Hepatocyte (in vitro differentiated cells): ENCODE measurements around the gene AIFM1. TPM values are rescaled to one million over a fixed set of nuclear protein-coding genes. Genes with fewer than 3 reads are reported as not detected.

ENCODE experiments used
- DNase-seq: peaks from one replicate; pipeline ENCODE4 v3.0.0-alpha.2; 2016; ENCODE audit warnings: low spot score
- H2AFZ ChIP-seq: fragments of 200-600 bp; sonication (generic); 2 replicates; pipeline ENCODE4 v1.6.0; 2016; ENCODE audit warnings: antibody characterized with exemption, mild to moderate bottlenecking
- H3K27ac ChIP-seq: fragments of 200-600 bp; sonication (generic); 2 replicates; pipeline ENCODE4 v1.5.1; 2016; ENCODE audit warnings: mild to moderate bottlenecking
- H3K27me3 ChIP-seq: fragments of 200-600 bp; sonication (generic); 2 replicates; pipeline ENCODE4 v1.6.1; 2016
- H3K36me3 ChIP-seq: fragments of 200-600 bp; sonication (generic); replicated peaks from 2 replicates; pipeline ENCODE4 v1.5.1; 2016; ENCODE audit warnings: low read depth; ENCODE audit not compliant: insufficient read depth
- H3K4me1 ChIP-seq: fragments of 200-600 bp; sonication (generic); 2 replicates; pipeline ENCODE4 v1.5.1; 2016; ENCODE audit warnings: mild to moderate bottlenecking, moderate library complexity; ENCODE audit not compliant: insufficient read depth
- H3K4me2 ChIP-seq: fragments of 200-600 bp; sonication (generic); 2 replicates; pipeline ENCODE4 v1.6.0; 2016
- H3K4me3 ChIP-seq: fragments of 200-600 bp; sonication (generic); 2 replicates; pipeline ENCODE4 v1.5.1; 2016; ENCODE audit warnings: mild to moderate bottlenecking
- H3K79me2 ChIP-seq: fragments of 200-600 bp; sonication (generic); 2 replicates; pipeline ENCODE4 v1.6.0; 2017; ENCODE audit warnings: mild to moderate bottlenecking
- H3K9me2 ChIP-seq: fragments of 200-600 bp; sonication (generic); replicated peaks from 2 replicates; pipeline ENCODE4 v1.6.0; 2017; ENCODE audit warnings: mild to moderate bottlenecking; ENCODE audit not compliant: insufficient read depth
- H3K9me3 ChIP-seq: fragments of 200-600 bp; sonication (generic); 2 replicates; pipeline ENCODE4 v1.5.1; 2016; ENCODE audit warnings: low read depth, mild to moderate bottlenecking
- H4K20me1 ChIP-seq: fragments of 200-600 bp; sonication (generic); 2 replicates; pipeline ENCODE4 v1.6.0; 2016; ENCODE audit warnings: mild to moderate bottlenecking; ENCODE audit not compliant: insufficient read depth, poor library complexity, severe bottlenecking
- EZH2 ChIP-seq: fragments of 200-600 bp; sonication (generic); IDR thresholded peaks from 2 replicates; pipeline ENCODE4 v1.6.1; 2016; ENCODE audit warnings: antibody characterized with exemption, mild to moderate bottlenecking, borderline replicate concordance
- EZH2phosphoT487 ChIP-seq: fragments of 200-600 bp; sonication (generic); IDR thresholded peaks from one replicate; pipeline ENCODE4 v1.6.1; 2018; ENCODE audit warnings: antibody characterized with exemption, mild to moderate bottlenecking, low read depth, moderate library complexity; ENCODE audit not compliant: unreplicated experiment, severe bottlenecking
- WGBS: methylation state at CpG from one replicate; pipeline ENCODE4 v1.1.6; 2016; ENCODE audit warnings: low lambda C conversion rate; ENCODE audit errors: missing lambda C conversion rate; 5-methylcytosine and 5-hydroxymethylcytosine counted together
- polyA plus RNA-seq: library from polyadenylated mRNA; unstranded; fragments of >200 nt; fragmentation: Nextera tagmentation; extraction: Ambion mirVana; gene quantifications from 2 replicates; pipeline ENCODE4 v1.2.1, GENCODE V29; 2016
- total RNA-seq: library from RNA; depleted of rRNA; stranded (reverse); fragments of >200 nt; gene quantifications from 2 replicates; pipeline ENCODE4 v1.2.3, GENCODE V29; 2014
- TF ChIP-seq, protein P1 (sequence below): fragments of 200-600 bp; sonication (generic); IDR thresholded peaks from 2 replicates; pipeline ENCODE4 v1.5.1; 2016; ENCODE audit warnings: antibody characterized with exemption, mild to moderate bottlenecking; ENCODE audit not compliant: poor library complexity

Gene AIFM1
- total and polyA plus RNA-seq, 2 experiments from 2014 or later, result 54.9 to 70.8 TPM

GRCh38 chrX:130184168-130184567 lies 18.5 kb upstream of the AIFM1 start:
- TF ChIP-seq, protein P1, sequence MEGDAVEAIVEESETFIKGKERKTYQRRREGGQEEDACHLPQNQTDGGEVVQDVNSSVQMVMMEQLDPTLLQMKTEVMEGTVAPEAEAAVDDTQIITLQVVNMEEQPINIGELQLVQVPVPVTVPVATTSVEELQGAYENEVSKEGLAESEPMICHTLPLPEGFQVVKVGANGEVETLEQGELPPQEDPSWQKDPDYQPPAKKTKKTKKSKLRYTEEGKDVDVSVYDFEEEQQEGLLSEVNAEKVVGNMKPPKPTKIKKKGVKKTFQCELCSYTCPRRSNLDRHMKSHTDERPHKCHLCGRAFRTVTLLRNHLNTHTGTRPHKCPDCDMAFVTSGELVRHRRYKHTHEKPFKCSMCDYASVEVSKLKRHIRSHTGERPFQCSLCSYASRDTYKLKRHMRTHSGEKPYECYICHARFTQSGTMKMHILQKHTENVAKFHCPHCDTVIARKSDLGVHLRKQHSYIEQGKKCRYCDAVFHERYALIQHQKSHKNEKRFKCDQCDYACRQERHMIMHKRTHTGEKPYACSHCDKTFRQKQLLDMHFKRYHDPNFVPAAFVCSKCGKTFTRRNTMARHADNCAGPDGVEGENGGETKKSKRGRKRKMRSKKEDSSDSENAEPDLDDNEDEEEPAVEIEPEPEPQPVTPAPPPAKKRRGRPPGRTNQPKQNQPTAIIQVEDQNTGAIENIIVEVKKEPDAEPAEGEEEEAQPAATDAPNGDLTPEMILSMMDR, result no peak
- TF ChIP-seq EZH2, result no peak
- TF ChIP-seq EZH2phosphoT487, result no peak
- Histone ChIP-seq H3K9me3 (no peaks in the 10 kb centered on the region), H4K20me1 (no peaks in the 10 kb centered on the region), H3K4me3 (no peak overlapping the region), H3K27me3 (no peaks in the 10 kb centered on the region), H3K9me2 (no peaks in the 10 kb centered on the region), H2AFZ (no peak overlapping the region), H3K27ac (no peak overlapping the region), H3K36me3 (no peaks in the 10 kb centered on the region), H3K4me1 (no peaks in the 10 kb centered on the region), H3K79me2 (no peaks in the 10 kb centered on the region), H3K4me2 (no peak overlapping the region)
- DNase-seq, result no peak
- WGBS, result 93% methylated on average over 11 of the region's 11 CpGs

DNA sequence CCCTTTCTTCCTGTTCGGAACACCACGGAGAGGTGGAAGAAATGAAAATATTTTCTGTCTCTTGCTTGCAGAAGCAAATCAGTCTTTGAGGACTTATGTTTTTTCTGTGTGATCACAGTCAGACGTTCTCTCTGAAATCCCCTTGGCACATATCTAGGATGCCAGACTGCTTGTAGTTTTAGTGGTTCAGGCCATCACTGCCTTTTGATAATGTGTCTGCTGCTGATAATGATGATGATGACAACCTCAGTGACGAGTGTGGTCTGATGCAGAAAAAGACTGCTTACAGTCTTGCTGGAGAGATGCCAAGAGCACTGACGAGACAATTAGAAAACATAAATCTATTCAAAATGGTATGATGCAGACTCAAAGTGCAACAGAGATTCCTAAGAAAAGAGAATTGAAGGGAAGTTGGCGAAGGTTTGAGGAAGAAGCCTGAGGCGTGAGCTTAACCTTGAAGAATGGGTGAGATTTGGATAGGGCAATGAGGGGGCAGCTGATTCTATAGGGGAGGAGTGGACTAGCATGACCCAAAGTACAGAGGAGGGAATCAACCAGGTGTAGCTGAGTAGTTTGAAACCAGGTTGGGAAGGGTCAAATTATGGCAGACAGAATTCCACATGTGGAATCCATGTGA lies 14.1 kb upstream of the AIFM1 start:
- no peak overlapping the region for H3K27ac ChIP-seq
- no peak overlapping the region for H3K4me2 ChIP-seq
- no peak overlapping the region for H3K4me3 ChIP-seq
- no peaks in the 10 kb centered on the region for H3K36me3 ChIP-seq
- no peaks in the 10 kb centered on the region for H3K9me3 ChIP-seq
- no peaks in the 10 kb centered on the region for H3K4me1 ChIP-seq
- WGBS, result 77% methylated on average over 7 of the region's 7 CpGs
- no peak for DNase-seq
- no peak overlapping the region for H2AFZ ChIP-seq
- no peaks in the 10 kb centered on the region for H3K9me2 ChIP-seq
- TF ChIP-seq EZH2phosphoT487 (no peak), EZH2 (no peak)
- TF ChIP-seq, protein P1, result no peak
- H3K79me2 ChIP-seq, result no peaks in the 10 kb centered on the region
- H4K20me1 ChIP-seq, result no peaks in the 10 kb centered on the region
- no peaks in the 10 kb centered on the region for H3K27me3 ChIP-seq

DNA sequence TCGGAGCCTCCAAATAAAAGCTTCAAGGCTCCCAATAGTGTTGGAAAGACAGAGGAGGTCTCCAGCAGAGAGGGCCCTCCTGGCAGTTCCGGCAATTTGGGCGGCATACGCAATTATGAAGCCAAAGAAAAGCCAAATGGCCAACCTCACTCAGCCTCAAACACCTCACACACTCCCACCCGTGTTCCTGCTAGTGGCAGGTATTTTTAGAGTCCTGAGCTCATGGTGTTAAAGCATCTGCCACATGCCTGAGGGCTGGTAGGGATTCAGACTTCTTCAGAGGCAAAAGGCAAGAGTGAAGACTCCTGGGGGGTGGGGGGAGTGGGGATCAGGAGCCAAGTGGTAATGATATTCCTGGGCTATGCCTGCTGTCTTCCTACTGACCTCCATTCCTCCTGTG lies 13.5 kb upstream of the AIFM1 start:
- Histone ChIP-seq H3K4me2 (no peak overlapping the region), H3K9me3 (no peaks in the 10 kb centered on the region), H2AFZ (no peak overlapping the region), H4K20me1 (no peaks in the 10 kb centered on the region), H3K9me2 (no peaks in the 10 kb centered on the region), H3K4me1 (no peaks in the 10 kb centered on the region), H3K27ac (no peak overlapping the region), H3K79me2 (no peaks in the 10 kb centered on the region), H3K4me3 (no peak overlapping the region), H3K27me3 (no peaks in the 10 kb centered on the region), H3K36me3 (no peaks in the 10 kb centered on the region)
- TF ChIP-seq EZH2phosphoT487 (no peak), EZH2 (no peak)
- TF ChIP-seq, protein P1, result no peak
- whole genome bisulfite sequencing, result 70% methylated on average over 5 of the region's 5 CpGs
- DNase-seq, result no peak

- TF ChIP-seq EZH2phosphoT487, result no peak
- Histone ChIP-seq H3K4me2 (no peak overlapping the region), H3K27ac (no peak overlapping the region)
Measured at GRCh38 chrX:130176942-130177341, 11.3 kb upstream of the AIFM1 start.

More at GRCh38 chrX:130176942-130177341, 11.3 kb upstream of the AIFM1 start:
- no peak overlapping the region for H3K4me3 ChIP-seq
- H4K20me1 ChIP-seq, result no peaks in the 10 kb centered on the region
- H3K9me3 ChIP-seq, result no peaks in the 10 kb centered on the region
- no peaks in the 10 kb centered on the region for H3K36me3 ChIP-seq
- WGBS, result 67% methylated on average over 4 of the region's 4 CpGs
- no peak overlapping the region for H2AFZ ChIP-seq
- no peaks in the 10 kb centered on the region for H3K79me2 ChIP-seq
- H3K4me1 ChIP-seq, result no peaks in the 10 kb centered on the region
- DNase-seq, result no peak
- no peaks in the 10 kb centered on the region for H3K9me2 ChIP-seq
- H3K27me3 ChIP-seq, result peaks cover 8% of the 10 kb centered on the region
